Endothelial cell (in vitro differentiated cells): ENCODE measurements around the gene VSTM2L. TPM values are rescaled to one million over a fixed set of nuclear protein-coding genes. Genes with fewer than 3 reads are reported as not detected.
"Not testable (repeated sequence)": the region's sequence is repeated elsewhere in the genome, so short reads cannot be mapped to it uniquely, and the experiment has no call there.

Experiments used
- DNase-seq: peaks from one replicate; pipeline ENCODE4 v3.0.0; 2021; ENCODE audit warnings: low spot score
- H3K27ac Mint-ChIP-seq: one replicate; pipeline ENCODE4 v1.8.0; 2021; ENCODE audit warnings: mixed read lengths, inconsistent platforms; ENCODE audit not compliant: unreplicated experiment
- H3K27me3 Mint-ChIP-seq: one replicate; pipeline ENCODE4 v1.8.0; 2021; ENCODE audit warnings: mild to moderate bottlenecking, moderate library complexity, mixed read lengths, inconsistent platforms; ENCODE audit not compliant: unreplicated experiment
- H3K36me3 Mint-ChIP-seq: one replicate; pipeline ENCODE4 v1.8.0; 2021; ENCODE audit warnings: mild to moderate bottlenecking, low read depth, mixed read lengths, inconsistent platforms; ENCODE audit not compliant: unreplicated experiment
- H3K4me1 Mint-ChIP-seq: one replicate; pipeline ENCODE4 v1.8.0; 2021; ENCODE audit warnings: mild to moderate bottlenecking, mixed read lengths, inconsistent platforms; ENCODE audit not compliant: unreplicated experiment
- H3K4me3 Mint-ChIP-seq: one replicate; pipeline ENCODE4 v1.8.0; 2021; ENCODE audit warnings: mild to moderate bottlenecking, mixed read lengths, inconsistent platforms; ENCODE audit not compliant: unreplicated experiment
- H3K9me3 Mint-ChIP-seq: one replicate; pipeline ENCODE4 v1.8.0; 2021; ENCODE audit warnings: mixed read lengths, inconsistent platforms; ENCODE audit not compliant: unreplicated experiment
- CTCF ChIP-seq: fragments of 200-600 bp; sonication (generic); IDR thresholded peaks from one replicate; pipeline ENCODE4 v1.5.0; 2021; ENCODE audit warnings: antibody characterized with exemption; ENCODE audit not compliant: unreplicated experiment
- total RNA-seq: library from RNA; stranded (reverse); fragmentation: NEBNext Ultra II Directional; extraction: Animal tissue kit (Norgen Biotek cat#: 25700); gene quantifications from one replicate; pipeline ENCODE4 v1.2.1, GENCODE V29; 2021; ENCODE audit not compliant: unreplicated experiment

Gene VSTM2L
- total RNA-seq, 1 donor from 2014 or later: 1.6 TPM

- Mint-ChIP-seq H3K27me3 (peaks cover 2% of the 10 kb centered on the region), H3K27ac (no peak overlapping the region), H3K36me3 (no peaks in the 10 kb centered on the region), H3K9me3 (no peaks in the 10 kb centered on the region), H3K4me3 (no peak overlapping the region), H3K4me1 (no peaks in the 10 kb centered on the region)
- no peak for TF ChIP-seq CTCF
- no peak for DNase-seq
Measured at GRCh38 chr20:37955511-37955910, 52.6 kb downstream of the VSTM2L start.

GRCh38 chr20:37956107-37956585 is 53.2 kb downstream of the VSTM2L start:
- no peaks in the 10 kb centered on the region for H3K4me1 Mint-ChIP-seq
- TF ChIP-seq CTCF: no peak
- no peaks in the 10 kb centered on the region for H3K36me3 Mint-ChIP-seq

GRCh38 chr20:37958856-37959520 is 56.1 kb downstream of the VSTM2L start:
- DNase-seq: no peak
- Mint-ChIP-seq H3K9me3 (no peaks in the 10 kb centered on the region), H3K27ac (no peak overlapping the region), H3K4me1 (no peaks in the 10 kb centered on the region), H3K27me3 (peaks cover 2% of the 10 kb centered on the region), H3K36me3 (no peaks in the 10 kb centered on the region), H3K4me3 (no peak overlapping the region)
- no peak for TF ChIP-seq CTCF

More at GRCh38 chr20:37956107-37956585, 53.2 kb downstream of the VSTM2L start:
- H3K27ac Mint-ChIP-seq: no peak overlapping the region
- no peaks in the 10 kb centered on the region for H3K9me3 Mint-ChIP-seq
- no peak overlapping the region for H3K4me3 Mint-ChIP-seq
- DNase-seq: no peak
- H3K27me3 Mint-ChIP-seq: peaks cover 2% of the 10 kb centered on the region

DNA sequence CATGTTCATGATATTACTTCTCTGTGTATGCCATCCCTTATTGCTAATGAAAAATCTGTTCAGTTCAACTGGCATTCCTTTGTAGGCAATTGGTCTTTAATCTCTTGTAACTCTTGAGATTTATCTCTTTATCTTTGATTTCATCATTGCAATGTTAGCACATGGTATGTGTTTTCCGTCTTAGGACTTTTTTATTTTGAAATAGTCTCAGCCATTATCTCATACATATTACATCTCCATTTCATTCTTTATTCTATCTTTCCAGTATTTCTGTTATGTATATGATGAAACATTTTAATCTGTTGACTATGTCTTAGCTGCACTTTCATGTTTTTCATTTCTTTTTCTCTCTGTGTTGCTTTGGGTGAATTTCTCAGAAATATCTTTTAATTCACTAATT is 58.1 kb downstream of the VSTM2L start:
- Mint-ChIP-seq H3K36me3 (no peaks in the 10 kb centered on the region), H3K27me3 (peaks cover 2% of the 10 kb centered on the region), H3K27ac (no peak overlapping the region), H3K4me1 (no peaks in the 10 kb centered on the region), H3K4me3 (no peak overlapping the region), H3K9me3 (no peaks in the 10 kb centered on the region)
- DNase-seq: no peak
- TF ChIP-seq CTCF: no peak

GRCh38 chr20:37963483-37963882 is 60.6 kb downstream of the VSTM2L start:
- H3K36me3 Mint-ChIP-seq, H3K4me1 Mint-ChIP-seq, H3K27me3 Mint-ChIP-seq, H3K9me3 Mint-ChIP-seq, H3K4me3 Mint-ChIP-seq, DNase-seq, H3K27ac Mint-ChIP-seq: not testable (repeated sequence)
